Esophagus muscularis mucosa (tissue), 4 donors: ENCODE measurements around the gene CUEDC2.

ENCODE experiments used
- CTCF ChIP-seq, 3 experiments: fragments of 200-600 bp in 2 of 3; fragments of 450-650 bp in 1 of 3; sonication (generic) in 2 of 3; IDR thresholded peaks; one replicate each; pipeline ENCODE4 v1.5.1; 2017 to 2019; ENCODE audit warnings: antibody characterized with exemption in 3 of 3, mild to moderate bottlenecking in 2 of 3, moderate library complexity in 1 of 3
- EP300 ChIP-seq: sonication (generic); formaldehyde crosslinking; IDR thresholded peaks from one replicate; pipeline ENCODE4 v1.6.1; 2017; ENCODE audit warnings: antibody characterized with exemption
- POLR2A ChIP-seq: fragments of 450-650 bp; IDR thresholded peaks from one replicate; pipeline ENCODE4 v1.6.1; 2017; ENCODE audit warnings: antibody characterized with exemption, moderate library complexity, mild to moderate bottlenecking, low read depth
- POLR2AphosphoS5 ChIP-seq, 2 donors: sonication (generic); formaldehyde crosslinking; IDR thresholded peaks; one replicate each; pipeline ENCODE4 v1.6.1; 2017; ENCODE audit warnings: antibody characterized with exemption in 2 of 2

- TF ChIP-seq CTCF (IDR thresholded peaks at IDR 0.05) (peak in 1 of 3 experiments; percentile 3), POLR2AphosphoS5 (IDR thresholded peaks at IDR 0.05) (no peak), EP300 (no peak), POLR2A (no peak)
These were observed 57.1 kb downstream of the CUEDC2 start for GRCh38 chr10:102375250-102375649.
